ENCODE results near the gene SLC66A1.
"Not testable (repeated sequence)": the region's sequence is repeated elsewhere in the genome, so short reads cannot be mapped to it uniquely, and the experiment has no call there.

The SLC66A1 gene, protein sequence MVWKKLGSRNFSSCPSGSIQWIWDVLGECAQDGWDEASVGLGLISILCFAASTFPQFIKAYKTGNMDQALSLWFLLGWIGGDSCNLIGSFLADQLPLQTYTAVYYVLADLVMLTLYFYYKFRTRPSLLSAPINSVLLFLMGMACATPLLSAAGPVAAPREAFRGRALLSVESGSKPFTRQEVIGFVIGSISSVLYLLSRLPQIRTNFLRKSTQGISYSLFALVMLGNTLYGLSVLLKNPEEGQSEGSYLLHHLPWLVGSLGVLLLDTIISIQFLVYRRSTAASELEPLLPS

DNA sequence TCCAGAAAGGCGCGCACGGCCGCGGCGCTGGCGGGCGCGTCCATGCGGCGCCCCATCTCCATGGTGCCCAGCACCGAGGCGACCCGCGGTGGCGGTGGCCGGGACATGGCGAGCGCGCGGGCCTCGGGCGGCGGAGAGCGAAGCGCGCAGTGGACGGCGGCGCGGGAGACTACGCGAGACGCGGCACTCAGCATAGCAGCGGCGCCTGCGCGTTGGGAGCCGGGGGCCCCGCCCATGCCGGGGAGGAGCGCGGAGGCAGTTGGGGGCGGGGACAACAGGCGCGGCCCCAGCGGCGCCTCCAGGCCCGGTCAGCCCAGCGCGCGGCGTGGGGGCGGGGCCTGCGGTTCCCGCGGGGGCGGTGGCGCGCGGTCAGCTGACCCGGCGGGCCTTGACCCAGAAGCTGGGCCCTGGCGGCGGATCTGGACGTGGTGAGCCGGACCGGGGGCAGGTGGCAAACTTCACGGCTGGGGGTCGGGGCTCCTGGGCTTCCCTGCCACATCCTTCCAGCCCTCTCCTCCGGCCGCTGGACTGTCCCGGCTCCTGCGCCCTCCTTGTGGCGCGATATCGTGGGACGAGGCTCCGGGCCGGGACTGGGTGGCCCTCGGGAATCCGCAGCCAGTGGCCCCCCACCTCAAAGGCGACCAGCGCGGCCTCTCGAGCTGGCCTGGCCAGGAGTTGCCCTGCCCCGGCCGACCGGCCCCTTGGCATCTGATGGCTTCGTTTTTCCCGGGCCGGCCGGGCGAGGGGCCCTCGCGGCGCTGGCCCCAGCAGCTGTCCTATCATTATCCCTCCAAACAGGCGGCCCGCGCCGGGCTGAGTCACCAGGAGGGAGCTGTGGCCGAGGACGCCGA lies at the start of gene SLC66A1, which contains the start of gene AKR7A2:
Gene SLC66A1 (plus strand): TSS at position 396 of the 851 bp plus-strand sequence. CDS start 5,352 bp downstream, outside the sequence.
Gene AKR7A2 (minus strand): TSS at position 214 of the 851 bp plus-strand sequence. CDS start 20 bp downstream, at position 194.
- peak; percentile 83 for DNase-seq (ENCODE audit: low read depth)

GRCh38 chr1:19262744-19263143 lies 49.4 kb upstream of the SLC66A1 start:
- DNase-seq (ENCODE audit: low read depth): no peak

GRCh38 chr1:19268445-19268844 lies 43.7 kb upstream of the SLC66A1 start:
- no peak for DNase-seq (ENCODE audit: low read depth)

DNA sequence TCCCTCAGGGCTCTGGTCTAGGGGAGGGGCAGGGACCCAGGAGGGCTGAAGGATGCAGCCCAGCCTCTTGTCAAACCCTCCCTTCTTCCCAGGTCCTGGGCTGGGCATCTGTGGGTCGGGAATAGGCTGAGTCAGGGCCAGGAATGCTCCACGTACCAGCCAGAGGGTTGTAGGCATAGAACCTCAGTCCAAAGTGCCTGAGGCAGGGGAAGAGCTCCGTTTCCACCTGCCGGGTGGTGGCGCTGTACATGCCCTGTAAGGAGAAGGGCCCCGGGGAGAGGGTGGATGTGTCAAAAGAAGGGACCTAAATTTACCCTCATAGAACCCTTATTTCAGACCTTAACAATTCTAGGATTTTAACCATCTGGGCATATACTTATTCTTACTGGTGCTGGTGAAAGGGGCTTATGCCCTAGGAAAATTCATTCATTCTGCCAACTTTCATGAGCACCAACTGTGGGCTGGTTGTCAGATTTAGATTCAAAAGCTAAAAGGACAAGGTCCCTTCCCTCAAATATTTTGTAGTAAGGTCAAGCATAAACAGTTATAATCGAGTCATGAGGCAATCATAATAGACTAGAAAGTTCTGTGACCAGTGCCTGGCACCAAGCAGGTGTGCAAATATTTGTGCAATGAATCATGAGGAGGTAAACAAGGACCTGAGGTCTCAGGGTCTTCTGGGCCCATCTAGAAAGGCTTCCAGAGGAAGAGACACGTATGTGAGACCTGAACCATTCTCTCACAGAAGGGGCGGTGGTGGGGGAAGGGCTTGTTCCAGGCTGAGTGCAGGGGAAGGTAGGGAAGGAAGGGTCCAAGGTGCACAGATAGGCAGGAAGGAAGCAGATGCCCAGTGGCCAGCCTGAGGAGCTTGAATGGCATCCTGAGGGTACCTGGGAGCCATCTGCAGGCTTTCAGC lies 42.4 kb upstream of the SLC66A1 start:
- not testable (repeated sequence) for DNase-seq (ENCODE audit: low read depth)

DNA sequence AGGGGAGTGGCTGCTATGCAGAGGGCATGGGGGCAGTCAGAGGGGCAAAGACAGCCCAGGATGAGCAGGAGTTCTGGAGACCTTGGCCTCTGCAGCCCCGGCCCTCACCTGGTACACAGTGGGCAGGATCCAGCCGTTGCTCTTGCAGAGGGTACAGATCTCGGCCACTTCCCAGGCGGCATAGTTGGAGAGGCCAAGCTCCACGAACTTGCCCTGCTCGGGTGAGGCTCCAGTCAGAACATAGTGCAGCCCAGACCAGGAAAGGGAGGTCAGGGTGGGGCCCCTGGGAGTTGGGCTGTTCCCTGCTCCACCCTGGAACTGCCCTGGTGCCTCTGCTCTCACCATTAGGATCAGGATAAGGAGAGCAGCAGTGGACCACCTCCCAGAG lies 41.8 kb upstream of the SLC66A1 start:
- not testable (repeated sequence) for DNase-seq (ENCODE audit: low read depth)

- no peak for DNase-seq (ENCODE audit: low read depth)
Measured at GRCh38 chr1:19272064-19272463, 40.1 kb upstream of the SLC66A1 start.

DNA sequence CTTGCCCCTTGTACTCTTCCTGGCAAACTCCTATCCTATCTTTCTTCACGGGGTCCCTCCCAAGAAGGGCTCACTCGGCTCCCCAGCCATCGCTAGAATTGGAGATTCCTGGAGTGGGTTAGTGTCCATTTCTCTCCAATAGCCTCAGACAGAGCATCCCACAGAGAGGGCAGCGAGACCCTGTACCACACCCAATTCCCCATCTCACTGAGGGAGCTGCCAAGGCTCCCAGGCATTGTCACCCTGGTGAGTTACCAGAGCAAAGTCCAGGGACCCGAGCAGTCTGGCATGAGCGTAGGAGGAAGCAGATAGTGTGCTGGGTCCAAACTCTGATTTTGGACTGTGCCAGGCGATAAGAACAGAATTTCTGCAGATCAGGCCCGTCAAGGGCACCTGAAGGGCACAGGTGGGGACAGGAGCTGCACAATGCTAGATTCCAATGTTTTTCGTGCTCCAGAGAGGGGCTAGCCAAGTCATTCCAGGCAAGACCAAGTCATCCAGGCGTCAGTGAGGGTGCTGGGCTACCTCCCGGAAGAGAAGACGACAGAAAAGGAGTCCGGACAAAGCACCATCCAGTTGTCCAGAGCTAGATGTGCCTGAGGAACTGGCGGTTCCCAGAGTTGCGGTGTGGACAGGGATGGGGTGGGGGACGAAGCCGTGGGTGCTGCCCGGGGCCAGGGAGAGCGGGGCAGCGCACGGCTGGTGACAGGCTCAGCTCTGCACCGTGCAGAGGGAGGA lies 38.9 kb upstream of the SLC66A1 start:
- DNase-seq (ENCODE audit: low read depth): no peak

- DNase-seq (ENCODE audit: low read depth): not testable (repeated sequence)
Measured at GRCh38 chr1:19273844-19274531, 38.1 kb upstream of the SLC66A1 start.

DNA sequence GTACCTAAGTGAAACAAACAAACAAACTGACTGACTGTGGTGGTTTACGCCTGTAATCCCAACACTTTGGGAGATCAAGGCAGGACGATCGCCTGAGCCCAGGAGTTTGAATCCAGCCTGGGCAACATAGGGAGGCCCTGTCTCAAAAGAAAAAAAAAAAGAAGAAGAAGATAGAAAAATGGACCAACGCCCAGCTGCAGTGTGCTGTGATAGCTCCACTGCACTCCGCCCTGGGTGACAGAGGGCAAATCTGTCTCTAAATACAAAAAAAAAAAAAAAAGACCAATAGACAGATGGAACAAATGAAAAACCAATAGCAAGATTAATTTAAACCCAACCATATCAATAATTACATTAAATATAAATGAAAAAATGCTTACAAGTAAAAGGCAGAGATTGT lies 37.5 kb upstream of the SLC66A1 start:
- DNase-seq (ENCODE audit: low read depth): no peak

- DNase-seq (ENCODE audit: low read depth): no peak
Measured at GRCh38 chr1:19283891-19284290, 28.2 kb upstream of the SLC66A1 start.

- DNase-seq (ENCODE audit: low read depth): no peak
Measured at GRCh38 chr1:19284881-19285280, 27.2 kb upstream of the SLC66A1 start.

GRCh38 chr1:19285366-19285765 lies 26.8 kb upstream of the SLC66A1 start:
- DNase-seq (ENCODE audit: low read depth): not testable (repeated sequence)

- not testable (repeated sequence) for DNase-seq (ENCODE audit: low read depth)
Measured at GRCh38 chr1:19285807-19286206, 26.3 kb upstream of the SLC66A1 start.

DNA sequence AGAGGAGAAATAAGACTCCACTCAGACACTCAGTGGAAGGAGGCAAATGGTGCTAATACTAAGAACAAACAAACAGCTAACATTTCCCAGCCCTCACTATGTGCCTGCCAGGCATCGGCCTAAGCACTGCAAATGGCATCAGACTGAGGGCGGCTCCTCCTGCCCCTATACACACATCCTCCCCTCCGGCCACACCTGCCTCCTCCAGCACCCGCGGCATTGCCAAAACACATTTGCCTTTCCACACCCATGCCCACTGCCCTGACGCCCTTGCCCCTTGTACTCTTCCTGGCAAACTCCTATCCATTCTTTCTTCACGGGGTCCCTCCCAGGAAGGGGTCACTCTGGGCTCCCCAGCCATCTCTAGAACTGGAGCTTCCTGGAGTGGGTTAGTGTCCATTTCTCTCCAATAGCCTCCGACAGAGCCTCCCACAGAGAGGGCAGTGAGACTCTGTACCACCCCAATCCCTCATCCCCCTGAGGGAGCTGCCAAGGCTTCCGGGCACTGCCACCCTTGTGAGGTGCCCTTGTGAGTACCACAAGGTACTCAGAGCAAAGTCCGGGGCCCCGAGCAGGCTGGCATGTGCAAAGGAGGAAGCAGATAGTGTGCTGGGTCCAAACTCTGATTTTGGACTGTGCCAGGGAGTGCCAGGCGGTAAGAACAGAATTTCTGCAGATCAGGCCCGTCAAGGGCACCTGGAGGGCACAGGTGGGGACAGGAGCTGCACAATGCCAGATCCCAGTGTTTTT lies 24.5 kb upstream of the SLC66A1 start:
- no peak for DNase-seq (ENCODE audit: low read depth)

- DNase-seq (ENCODE audit: low read depth): not testable (repeated sequence)
Measured at GRCh38 chr1:19288324-19289241, 23.5 kb upstream of the SLC66A1 start, which contains the start of gene AKR7A3. TSS of gene AKR7A3 (minus strand) at chr1:19288770. CDS start at chr1:19288709, 61 bp downstream.

DNA sequence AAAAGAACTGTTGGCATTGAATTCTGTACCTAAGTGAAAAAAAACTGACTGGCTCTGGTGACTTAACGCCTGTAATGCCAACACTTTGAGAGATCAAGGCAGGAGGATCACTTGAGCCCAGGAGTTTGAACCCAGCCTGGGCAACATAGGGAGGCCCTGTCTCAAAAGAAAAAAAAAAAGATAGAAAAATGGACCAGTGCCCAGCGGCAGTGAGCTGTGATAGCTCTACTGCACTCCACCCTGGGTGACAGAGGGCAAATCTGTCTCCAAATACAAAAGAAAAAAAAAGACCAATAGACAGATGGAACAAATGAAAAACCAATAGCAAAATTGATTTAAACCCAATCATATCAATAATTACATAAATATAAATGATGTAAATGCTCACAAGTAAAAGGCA lies 22.9 kb upstream of the SLC66A1 start:
- DNase-seq (ENCODE audit: low read depth): no peak

GRCh38 chr1:19294638-19295037 lies 17.5 kb upstream of the SLC66A1 start:
- DNase-seq (ENCODE audit: low read depth): no peak

GRCh38 chr1:19300211-19300610 lies 11.9 kb upstream of the SLC66A1 start:
- DNase-seq (ENCODE audit: low read depth): no peak

GRCh38 chr1:19304081-19304480 lies 8.0 kb upstream of the SLC66A1 start:
- not testable (repeated sequence) for DNase-seq (ENCODE audit: low read depth)
